NB4 (cell line): ENCODE data around the gene ADAM10.

Experiments used
- CTCF ChIP-seq: IDR thresholded peaks from one replicate; pipeline ENCODE4 v1.5.1; 2012; ENCODE audit warnings: low read depth, low read length
- POLR2A ChIP-seq: IDR thresholded peaks from 2 replicates; pipeline ENCODE4 v1.6.1; 2011; ENCODE audit warnings: mild to moderate bottlenecking; ENCODE audit not compliant: insufficient read length; ENCODE audit errors: extremely low read depth
- TF ChIP-seq, protein P1 (sequence below): IDR thresholded peaks from 2 replicates; pipeline ENCODE4 v1.6.1; 2011; ENCODE audit warnings: low read depth, low read length

DNA sequence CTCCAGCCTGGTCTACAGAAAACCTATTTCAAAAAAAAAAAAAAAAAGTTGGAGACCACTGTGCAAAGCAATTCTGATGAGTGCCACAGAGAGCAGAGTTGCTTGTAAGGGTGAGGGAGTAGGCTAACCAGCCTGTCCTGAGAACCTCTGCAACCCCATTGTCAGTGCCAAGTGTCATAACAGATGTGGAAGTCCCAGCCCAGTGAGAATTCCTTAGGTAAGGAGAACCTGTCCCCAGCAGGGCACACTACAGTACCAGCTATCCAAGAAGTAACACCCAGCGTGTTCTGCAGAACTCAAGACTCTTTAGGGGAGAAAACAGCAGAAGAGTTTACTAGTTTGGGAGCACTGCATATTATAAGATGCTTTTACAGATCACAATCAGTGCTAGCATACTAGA, 161.4 kb downstream of the ADAM10 start:
- no peak for TF ChIP-seq CTCF
- no peak for TF ChIP-seq POLR2A
- TF ChIP-seq, protein P1, sequence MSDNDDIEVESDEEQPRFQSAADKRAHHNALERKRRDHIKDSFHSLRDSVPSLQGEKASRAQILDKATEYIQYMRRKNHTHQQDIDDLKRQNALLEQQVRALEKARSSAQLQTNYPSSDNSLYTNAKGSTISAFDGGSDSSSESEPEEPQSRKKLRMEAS = no peak
